CD4-positive, alpha-beta T cell treated with Interferon alpha-2 for 1 hour (primary cell): ENCODE measurements around the gene PLA2G15.

Source experiments
- DNase-seq, 2 donors: peaks; one replicate each; pipeline ENCODE4 v3.0.0-alpha.2; 2020 to 2022

The PLA2G15 gene

GRCh38 chr16:68255712-68256111 lies 10.5 kb downstream of the PLA2G15 start:
- no peak for DNase-seq

- peak in 1 of 2 donors; percentile 45 for DNase-seq
These were observed 12.2 kb downstream of the PLA2G15 start for GRCh38 chr16:68257251-68257905.

GRCh38 chr16:68257906-68258800 lies 13.0 kb downstream of the PLA2G15 start:
- no peak for DNase-seq

- no peak for DNase-seq
These were observed 14.0 kb downstream of the PLA2G15 start for GRCh38 chr16:68259007-68259825.

GRCh38 chr16:68263559-68264127 lies 18.5 kb downstream of the PLA2G15 start:
- no peak for DNase-seq

- peak; percentile 79 to 85 for DNase-seq
These were observed 19.2 kb downstream of the PLA2G15 start, which contains the start of gene SLC7A6 for GRCh38 chr16:68264128-68265077. SLC7A6 (plus strand) TSS chr16:68264526; CDS start chr16:68274727, 10,201 bp downstream.

GRCh38 chr16:68265078-68265920 lies 20.1 kb downstream of the PLA2G15 start:
- peak; percentile 30 to 51 for DNase-seq

- DNase-seq = no peak
These were observed 22.6 kb downstream of the PLA2G15 start for GRCh38 chr16:68267612-68268405.

GRCh38 chr16:68269793-68270192 lies 24.6 kb downstream of the PLA2G15 start:
- DNase-seq = no peak

GRCh38 chr16:68270353-68270752 lies 25.2 kb downstream of the PLA2G15 start:
- no peak for DNase-seq

GRCh38 chr16:68272507-68273209 lies 27.5 kb downstream of the PLA2G15 start:
- peak; percentile 33 to 61 for DNase-seq

- no peak for DNase-seq
These were observed 28.3 kb downstream of the PLA2G15 start for GRCh38 chr16:68273459-68273858.

GRCh38 chr16:68273896-68274295 lies 28.7 kb downstream of the PLA2G15 start:
- no peak for DNase-seq

GRCh38 chr16:68274441-68274840 lies 29.3 kb downstream of the PLA2G15 start:
- no peak for DNase-seq

GRCh38 chr16:68275611-68276191 lies 30.5 kb downstream of the PLA2G15 start:
- DNase-seq = peak; percentile 36 to 60

GRCh38 chr16:68276223-68276622 lies 31.1 kb downstream of the PLA2G15 start:
- DNase-seq = no peak

- DNase-seq = no peak
These were observed 34.8 kb downstream of the PLA2G15 start for GRCh38 chr16:68279726-68280558.
